B cell (primary cell): ENCODE results near the gene BAZ2B.

Experiments
- EZH2 ChIP-seq: IDR thresholded peaks from 2 replicates; pipeline ENCODE4 v1.6.1; 2012; ENCODE audit warnings: borderline replicate concordance, low read depth, mild to moderate bottlenecking, moderate library complexity, low read length; ENCODE audit not compliant: insufficient read depth, poor library complexity, severe bottlenecking
- TF ChIP-seq, protein P1 (sequence below): fragments of 200-600 bp; IDR thresholded peaks from one replicate; pipeline ENCODE4 v1.8.0; 2022; ENCODE audit warnings: antibody characterized with exemption, mild to moderate bottlenecking

- TF ChIP-seq, protein P1, sequence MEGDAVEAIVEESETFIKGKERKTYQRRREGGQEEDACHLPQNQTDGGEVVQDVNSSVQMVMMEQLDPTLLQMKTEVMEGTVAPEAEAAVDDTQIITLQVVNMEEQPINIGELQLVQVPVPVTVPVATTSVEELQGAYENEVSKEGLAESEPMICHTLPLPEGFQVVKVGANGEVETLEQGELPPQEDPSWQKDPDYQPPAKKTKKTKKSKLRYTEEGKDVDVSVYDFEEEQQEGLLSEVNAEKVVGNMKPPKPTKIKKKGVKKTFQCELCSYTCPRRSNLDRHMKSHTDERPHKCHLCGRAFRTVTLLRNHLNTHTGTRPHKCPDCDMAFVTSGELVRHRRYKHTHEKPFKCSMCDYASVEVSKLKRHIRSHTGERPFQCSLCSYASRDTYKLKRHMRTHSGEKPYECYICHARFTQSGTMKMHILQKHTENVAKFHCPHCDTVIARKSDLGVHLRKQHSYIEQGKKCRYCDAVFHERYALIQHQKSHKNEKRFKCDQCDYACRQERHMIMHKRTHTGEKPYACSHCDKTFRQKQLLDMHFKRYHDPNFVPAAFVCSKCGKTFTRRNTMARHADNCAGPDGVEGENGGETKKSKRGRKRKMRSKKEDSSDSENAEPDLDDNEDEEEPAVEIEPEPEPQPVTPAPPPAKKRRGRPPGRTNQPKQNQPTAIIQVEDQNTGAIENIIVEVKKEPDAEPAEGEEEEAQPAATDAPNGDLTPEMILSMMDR: no peak
- no peak for TF ChIP-seq EZH2
These were observed 176.9 kb downstream of the BAZ2B start for GRCh38 chr2:159439421-159439820.
